HepG2 (cell line): ENCODE data around the gene PIM1. TPM values are rescaled to one million over a fixed set of nuclear protein-coding genes. Genes with fewer than 3 reads are reported as not detected.

ENCODE experiments used
- ATAC-seq: fragments of 200-7000 bp; cut with Tn5 transposase; 3 replicates; pipeline ENCODE4 v1.9.1; 2020; ENCODE audit warnings: mild to moderate bottlenecking, moderate library complexity
- BruUV-seq: library from RNA; stranded (reverse); fragments of 400-500 nt; replicated peaks from 2 replicates; lab custom pipeline; 2021; lab: Mats Ljungman, UMichigan
- CTCF ChIA-PET: fragments of 300-600 bp; formaldehyde crosslinking; extraction: SDS; loops from one replicate; lab custom pipeline; 2021; ENCODE audit warnings: low total read pairs, inconsistent platforms, low intra/inter-chr PET ratio; lab: Yijun Ruan, JAX
- POLR2A ChIA-PET: fragments of 350-600 bp; sonication (Branson Sonifier 250); formaldehyde crosslinking; loops from one replicate; lab custom pipeline; 2020; ENCODE audit warnings: antibody characterized with exemption, inconsistent platforms; lab: Yijun Ruan, JAX
- DNase-seq: peaks from one replicate; pipeline ENCODE4 v3.0.0-alpha.2; 2015; ENCODE audit warnings: low spot score
- FAIRE-seq: peaks from 3 replicates; lab custom pipeline; 2011; peaks lifted over from hg19 to GRCh38; lab: Jason Lieb, UNC
- H2AFZ ChIP-seq: one replicate; pipeline ENCODE4 v1.6.1; 2011; ENCODE audit warnings: low read length, inconsistent platforms
- H3K27ac ChIP-seq: fragments of 300-600 bp; 3 replicates; pipeline ENCODE4 v1.8.0; 2011; ENCODE audit warnings: mixed run types, mild to moderate bottlenecking, mixed read lengths, low read length, inconsistent platforms; ENCODE audit not compliant: insufficient read depth; ENCODE audit errors: extremely low read length
- H3K27me3 ChIP-seq, 2 experiments: fragments of 200-600 bp in 1 of 2; 2 replicates in 1 of 2; 3 replicates in 1 of 2; pipeline versions ENCODE4 v1.6.0 to v1.8.0; 2011; ENCODE audit warnings: low read length in 2 of 2, mild to moderate bottlenecking in 2 of 2, moderate library complexity in 2 of 2, inconsistent platforms in 1 of 2; ENCODE audit not compliant: insufficient read depth in 2 of 2, control insufficient read depth in 1 of 2
- H3K36me3 ChIP-seq, 2 experiments: fragments of 200-600 bp in 1 of 2; replicated peaks in 1 of 2; 2 replicates in 1 of 2; 3 replicates in 1 of 2; pipeline versions ENCODE4 v1.5.1 to v1.8.0; 2011; ENCODE audit warnings: low read length in 2 of 2, inconsistent platforms in 1 of 2; ENCODE audit not compliant: insufficient read depth in 2 of 2, control insufficient read depth in 1 of 2
- H3K4me1 ChIP-seq: 2 replicates; pipeline ENCODE4 v1.5.1; 2012; ENCODE audit warnings: low read length, inconsistent platforms; ENCODE audit not compliant: insufficient read depth
- H3K4me2 ChIP-seq: 2 replicates; pipeline ENCODE4 v1.6.0; 2011; ENCODE audit warnings: low read depth, low read length, inconsistent platforms
- H3K4me3 ChIP-seq, 3 experiments: fragments of 200-600 bp in 1 of 3; sonication (generic), shearing (Covaris generic) in 1 of 3; replicated peaks in 1 of 3; 2 replicates each; pipeline ENCODE4 v1.5.1; 2011 to 2016; ENCODE audit warnings: low read length in 3 of 3, inconsistent platforms in 2 of 3, low read depth in 2 of 3, mild to moderate bottlenecking in 2 of 3, control low read depth in 1 of 3, mixed read lengths in 1 of 3; ENCODE audit not compliant: insufficient read depth in 1 of 3
- H3K79me2 ChIP-seq: one replicate; pipeline ENCODE4 v1.6.1; 2011; ENCODE audit warnings: low read length, inconsistent platforms; ENCODE audit not compliant: insufficient read depth
- H3K9ac ChIP-seq: 2 replicates; pipeline ENCODE4 v1.6.0; 2011; ENCODE audit warnings: mild to moderate bottlenecking, low read depth, low read length, inconsistent platforms; ENCODE audit not compliant: insufficient read depth
- H3K9me3 ChIP-seq: 2 replicates; pipeline ENCODE4 v1.5.1; 2012; ENCODE audit warnings: mild to moderate bottlenecking, low read length
- H4K20me1 ChIP-seq: 2 replicates; pipeline ENCODE4 v1.6.0; 2011; ENCODE audit warnings: inconsistent platforms, mild to moderate bottlenecking, low read length, moderate library complexity; ENCODE audit not compliant: insufficient read depth
- CEBPB ChIP-seq: IDR thresholded peaks from 2 replicates; pipeline ENCODE4 v1.6.1; 2011; ENCODE audit warnings: low read depth, low read length, improper control_type of control experiment, borderline replicate concordance
- FOSL2 ChIP-seq: sonication (generic); formaldehyde crosslinking; IDR thresholded peaks from 2 replicates; pipeline ENCODE4 v1.4.0; 2020; ENCODE audit warnings: missing genetic modification reagents
- HINFP ChIP-seq: sonication (generic); formaldehyde crosslinking; IDR thresholded peaks from 2 replicates; pipeline ENCODE4 v1.4.0; 2020; ENCODE audit warnings: low read depth, mild to moderate bottlenecking, missing genetic modification reagents
- MED1 ChIP-seq: sonication (generic); formaldehyde crosslinking; IDR thresholded peaks from 2 replicates; pipeline ENCODE4 v1.4.0; 2020; ENCODE audit warnings: missing genetic modification reagents
- NR1H2 ChIP-seq: sonication (generic); formaldehyde crosslinking; IDR thresholded peaks from 2 replicates; pipeline ENCODE4 v1.8.1; 2022; ENCODE audit warnings: low read depth, missing genetic modification reagents, borderline replicate concordance
- NR2F2 ChIP-seq: IDR thresholded peaks from 2 replicates; pipeline ENCODE4 v1.6.1; 2012; ENCODE audit warnings: low read depth, inconsistent platforms, borderline replicate concordance
- WGBS: methylation state at CpG from one replicate; pipeline ENCODE4 v1.1.6; 2017; ENCODE audit warnings: low lambda C conversion rate; 5-methylcytosine and 5-hydroxymethylcytosine counted together
- in situ Hi-C: cut with HindIII; loops from 2 replicates; pipeline ENCODE4 v1.10.0; 2017; ENCODE audit warnings: low pct_unique_long_range_greater_than_20kb; ENCODE audit not compliant: extremely low pct_ligation_motif_present
- intact Hi-C: fragments of 100-400 bp; cut with micrococcal nuclease; formaldehyde crosslinking; loops from one replicate; pipeline ENCODE4 v1.10.0; 2022; ENCODE audit not compliant: unreplicated experiment
- polyA plus RNA-seq, 8 experiments: library from polyadenylated mRNA; depleted of rRNA in 3 of 8; stranded (reverse) in 7 of 8; unstranded in 1 of 8; fragments of >200 nt; fragmentation: Illumina TruSeq in 4 of 8; extraction: Trizol in 4 of 8; gene quantifications; 2 replicates each; pipeline versions ENCODE4 v1.2.1 to v1.2.3, GENCODE V29; 2011 to 2016; ENCODE audit warnings: low read depth in 4 of 8, missing spikeins in 1 of 8, mixed read lengths in 1 of 8; ENCODE audit not compliant: insufficient read depth in 1 of 8
- total RNA-seq, 5 experiments: library from RNA; depleted of rRNA; stranded (reverse); fragments of >200 nt; fragmentation: Illumina TruSeq; extraction: Trizol; gene quantifications; 2 replicates each; pipeline ENCODE4 v1.2.3, GENCODE V29; 2016; ENCODE audit warnings: low read depth in 1 of 5

Gene PIM1
- total and polyA plus RNA-seq, 2 of the 13 experiments (the other 11 are each of a cell fraction or from before 2014, with no cell fraction given): 29.4 to 117 TPM

- H3K36me3 ChIP-seq: no peaks in the 10 kb centered on the region
- POLR2A ChIA-PET: interaction anchor here (5.6 kb wide), 1 partner anchor 20 kb away, joined by 82 read pairs; the partner anchor contains the start of gene PIM1
- no peaks in the 10 kb centered on the region for H3K27me3 ChIP-seq
- no peaks in the 10 kb centered on the region for H3K79me2 ChIP-seq
- H3K4me3 ChIP-seq: no peak overlapping the region
- DNase-seq (no peak), FAIRE-seq (no peak), ATAC-seq (no peak)
- H3K9ac ChIP-seq: no peak overlapping the region
- H3K9me3 ChIP-seq: no peaks in the 10 kb centered on the region
- no TSS peak for BruUV-seq
- H3K4me1 ChIP-seq: peaks cover 84% of the 10 kb centered on the region
- no peak overlapping the region for H3K27ac ChIP-seq
- intact Hi-C loops: no loop called here
- in situ Hi-C loops: no loop called here
- no peak overlapping the region for H2AFZ ChIP-seq
- no peak for TF ChIP-seq FOSL2 (CRISPR knock-in tag)
- TF ChIP-seq HINFP (CRISPR knock-in tag): peak; percentile 32; the same call in 1 of the 2 replicates
- TF ChIP-seq NR1H2 (CRISPR knock-in tag): no peak
- CTCF ChIA-PET: no interaction called here
- H3K4me2 ChIP-seq: no peak overlapping the region
- no peaks in the 10 kb centered on the region for H4K20me1 ChIP-seq
These were observed 20.2 kb upstream of the PIM1 start for GRCh38 chr6:37149745-37150144.

GRCh38 chr6:37150314-37150713 is 19.6 kb upstream of the PIM1 start:
- CTCF ChIA-PET: no interaction called here
- WGBS: 68% methylated on average over 3 of the region's 3 CpGs
- Histone ChIP-seq H3K9ac (no peak overlapping the region), H3K36me3 (no peaks in the 10 kb centered on the region), H3K9me3 (no peaks in the 10 kb centered on the region), H4K20me1 (no peaks in the 10 kb centered on the region), H3K27ac (peak overlapping the region; percentile 9), H3K4me3 (no peak overlapping the region), H3K4me1 (peaks cover 84% of the 10 kb centered on the region), H3K79me2 (no peaks in the 10 kb centered on the region), H3K27me3 (no peaks in the 10 kb centered on the region), H3K4me2 (no peak overlapping the region)
- intact Hi-C loops: no loop called here
- POLR2A ChIA-PET: interaction anchor here (0.6 to 5.6 kb wide), 3 partner anchors 20 to 84 kb away, joined by 3 to 82 read pairs (median 5); partner anchors contain the start of gene PIM1
- in situ Hi-C loops: no loop called here
- no TSS peak for BruUV-seq
- no peak for DNase-seq
- TF ChIP-seq NR2F2 (no peak), CEBPB (peak; percentile 61), MED1 (CRISPR knock-in tag) (0 out of 2 replicates have a peak, but pooled peaks have one; percentile 15)
- TF ChIP-seq, all 625 proteins: peak for 2
- H2AFZ ChIP-seq: no peak overlapping the region
- ATAC-seq (no peak), FAIRE-seq (no peak)
